Sigmoid colon (tissue), 7 donors: ENCODE data around the gene C19orf33. TPM values are rescaled to one million over a fixed set of nuclear protein-coding genes. Genes with fewer than 3 reads are reported as not detected.
A peak's percentile ranks its signal among the peaks of the same experiment; 100 is the strongest.

Source experiments
- DNase-seq: peaks from one replicate; pipeline ENCODE4 v3.0.0-alpha.2; 2019
- H3K27ac ChIP-seq, 4 donors: fragments of 200-600 bp; sonication (generic); one replicate each; pipeline ENCODE4 v1.5.1; 2016 to 2019; ENCODE audit warnings: mild to moderate bottlenecking in 1 of 4
- H3K27me3 ChIP-seq, 3 donors: fragments of 200-600 bp; sonication (generic); one replicate each; pipeline ENCODE4 v1.5.1; 2019; ENCODE audit warnings: mild to moderate bottlenecking in 1 of 3
- H3K36me3 ChIP-seq, 4 donors: fragments of 200-600 bp; sonication (generic); one replicate each; pipeline ENCODE4 v1.5.1; 2016 to 2019
- H3K4me1 ChIP-seq, 4 donors: fragments of 200-600 bp; sonication (generic); one replicate each; pipeline ENCODE4 v1.5.1; 2017 to 2019
- H3K4me3 ChIP-seq, 4 donors: fragments of 200-600 bp; sonication (generic); one replicate each; pipeline ENCODE4 v1.5.1; 2017 to 2019; ENCODE audit warnings: mild to moderate bottlenecking in 2 of 4, moderate library complexity in 1 of 4
- H3K9me3 ChIP-seq, 4 donors: fragments of 200-600 bp in 3 of 4; sonication (generic) in 3 of 4; one replicate each; pipeline versions ENCODE4 v1.5.1 to v1.6.1; 2013 to 2019
- EP300 ChIP-seq, 4 donors: sonication (generic); formaldehyde crosslinking; IDR thresholded peaks; one replicate each; pipeline ENCODE4 v1.6.1; 2017; ENCODE audit warnings: antibody characterized with exemption in 4 of 4
- POLR2A ChIP-seq, 2 donors: fragments of 450-650 bp; IDR thresholded peaks; one replicate each; pipeline ENCODE4 v1.6.1; 2016; ENCODE audit warnings: antibody characterized with exemption in 2 of 2, mild to moderate bottlenecking in 2 of 2, moderate library complexity in 2 of 2
- POLR2AphosphoS5 ChIP-seq, 4 donors: sonication (generic); formaldehyde crosslinking; IDR thresholded peaks; one replicate each; pipeline ENCODE4 v1.6.1; 2017; ENCODE audit warnings: antibody characterized with exemption in 4 of 4
- WGBS, 2 donors: extraction: QIAGEN DNeasy Blood & Tissue Kit; methylation state at CpG; one replicate each; pipeline ENCODE4 v1.1.7; 2013; 5-methylcytosine and 5-hydroxymethylcytosine counted together
- intact Hi-C: fragments of 100-400 bp; cut with DNase I; formaldehyde crosslinking; loops from one replicate; pipeline ENCODE4 v1.15.1; 2023
- polyA plus RNA-seq, 3 donors: library from polyadenylated mRNA; stranded (reverse); fragments of 200-250 nt; gene quantifications; one replicate each; pipeline ENCODE4 v1.2.3, GENCODE V29; 2013
- total RNA-seq, 4 donors: library from RNA; depleted of rRNA; stranded (reverse); fragments of >200 nt; gene quantifications; one replicate each; pipeline ENCODE4 v1.1.0, GENCODE V29; 2016
- TF ChIP-seq, protein P1 (sequence below), 4 experiments: fragments of 450-650 bp in 3 of 4; fragments of 200-600 bp in 1 of 4; IDR thresholded peaks; one replicate each; pipeline ENCODE4 v1.5.1; 2016 to 2019; ENCODE audit warnings: antibody characterized with exemption in 4 of 4, mild to moderate bottlenecking in 3 of 4, moderate library complexity in 2 of 4
- donor health status: healthy with polysubstance abuse.
- donor health status: Bipolar disorder and iron deficiency.
- donor health status: healthy.

Gene C19orf33
- total and polyA plus RNA-seq, 7 donors, result 5.8 to 2,364 (median 704) TPM; not detected in 2

DNA sequence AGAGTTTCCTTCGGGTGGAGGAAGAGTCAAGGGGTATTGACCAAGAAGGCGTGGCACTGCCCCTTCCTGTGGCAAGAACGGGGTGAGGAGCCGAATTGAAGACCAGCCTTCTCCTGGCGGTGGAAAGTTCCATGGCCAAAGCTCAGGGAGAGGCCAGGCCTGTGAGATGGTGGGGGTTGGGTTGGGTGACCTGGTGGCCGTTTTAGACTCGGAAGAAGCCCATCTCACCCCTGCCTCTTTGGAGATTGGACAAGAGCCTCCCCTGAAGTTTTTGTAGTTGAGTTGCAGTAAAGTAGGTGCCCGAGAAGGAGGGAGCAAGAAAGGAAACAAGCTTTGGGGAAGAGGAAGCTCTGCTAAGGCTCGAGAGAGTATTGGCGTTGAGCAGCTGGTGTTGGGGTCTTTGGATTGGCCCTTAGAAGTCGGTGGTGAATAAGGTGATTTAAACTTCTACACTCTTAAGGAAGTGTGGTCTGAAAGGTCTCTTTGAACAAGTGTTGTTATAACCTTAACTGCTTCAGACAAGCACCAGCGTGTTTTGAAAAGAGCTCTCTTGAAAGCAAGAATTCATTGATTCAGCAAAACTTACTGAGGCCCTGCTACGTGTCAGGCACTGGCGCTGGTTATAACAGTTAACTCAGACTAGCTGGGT, 38.7 kb upstream of the C19orf33 start:
- Histone ChIP-seq H3K27me3 (no peaks in the 10 kb centered on the region), H3K4me3 (peak overlapping the region in 3 of 4 donors; percentile 48 to 60 (median 52)), H3K4me1 (peaks cover 0 to 26% (median 19%) of the 10 kb centered on the region in 4 donors), H3K9me3 (no peaks in the 10 kb centered on the region), H3K27ac (peak overlapping the region; percentile 61 to 71 (median 68)), H3K36me3 (no peaks in the 10 kb centered on the region)
- TF ChIP-seq EP300 (IDR thresholded peaks at IDR 0.05), result no peak
- peak in 1 of 2 donors; percentile 9 for TF ChIP-seq POLR2A (IDR thresholded peaks at IDR 0.05)
- TF ChIP-seq, protein P1, sequence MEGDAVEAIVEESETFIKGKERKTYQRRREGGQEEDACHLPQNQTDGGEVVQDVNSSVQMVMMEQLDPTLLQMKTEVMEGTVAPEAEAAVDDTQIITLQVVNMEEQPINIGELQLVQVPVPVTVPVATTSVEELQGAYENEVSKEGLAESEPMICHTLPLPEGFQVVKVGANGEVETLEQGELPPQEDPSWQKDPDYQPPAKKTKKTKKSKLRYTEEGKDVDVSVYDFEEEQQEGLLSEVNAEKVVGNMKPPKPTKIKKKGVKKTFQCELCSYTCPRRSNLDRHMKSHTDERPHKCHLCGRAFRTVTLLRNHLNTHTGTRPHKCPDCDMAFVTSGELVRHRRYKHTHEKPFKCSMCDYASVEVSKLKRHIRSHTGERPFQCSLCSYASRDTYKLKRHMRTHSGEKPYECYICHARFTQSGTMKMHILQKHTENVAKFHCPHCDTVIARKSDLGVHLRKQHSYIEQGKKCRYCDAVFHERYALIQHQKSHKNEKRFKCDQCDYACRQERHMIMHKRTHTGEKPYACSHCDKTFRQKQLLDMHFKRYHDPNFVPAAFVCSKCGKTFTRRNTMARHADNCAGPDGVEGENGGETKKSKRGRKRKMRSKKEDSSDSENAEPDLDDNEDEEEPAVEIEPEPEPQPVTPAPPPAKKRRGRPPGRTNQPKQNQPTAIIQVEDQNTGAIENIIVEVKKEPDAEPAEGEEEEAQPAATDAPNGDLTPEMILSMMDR (IDR thresholded peaks at IDR 0.05), result no peak
- no peak for TF ChIP-seq POLR2AphosphoS5 (IDR thresholded peaks at IDR 0.05)
- intact Hi-C loops, result no loop called here
- 9 to 27% methylated on average over 14 of the region's 14 CpGs for WGBS, 2 donors
- no peak for DNase-seq

DNA sequence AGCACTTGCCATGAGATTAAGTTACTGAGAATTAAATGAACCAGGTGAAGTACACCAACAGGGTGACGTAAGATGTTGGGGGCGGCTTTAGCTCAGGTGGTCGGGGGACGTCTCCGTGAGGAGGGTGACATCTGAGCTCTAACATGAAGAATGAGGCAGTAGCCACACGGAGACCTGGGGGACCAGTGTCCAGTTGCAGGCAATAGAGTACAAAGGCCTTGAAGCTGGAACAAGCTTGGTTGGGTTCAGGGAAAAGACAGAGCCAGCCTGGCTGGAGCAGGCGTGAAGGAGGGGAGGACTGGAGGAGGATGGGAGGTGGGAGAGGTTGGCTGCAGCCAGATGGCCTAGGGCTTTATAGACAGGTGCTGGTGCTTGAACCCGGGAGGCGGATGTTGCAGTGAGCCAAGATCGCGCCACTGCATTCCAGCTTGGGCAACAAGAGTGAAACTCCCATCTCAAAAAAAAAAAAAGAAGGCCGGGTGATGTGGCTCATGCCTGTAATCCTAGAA, 38.1 kb upstream of the C19orf33 start:
- Histone ChIP-seq H3K9me3 (no peaks in the 10 kb centered on the region), H3K27ac (peak overlapping the region in 3 of 4 donors; percentile 68 to 71 (median 69)), H3K27me3 (no peaks in the 10 kb centered on the region), H3K4me1 (peaks cover 0 to 26% (median 23%) of the 10 kb centered on the region in 4 donors), H3K36me3 (no peaks in the 10 kb centered on the region), H3K4me3 (no peak overlapping the region)
- TF ChIP-seq, protein P1 (IDR thresholded peaks at IDR 0.05), result no peak
- TF ChIP-seq POLR2AphosphoS5 (IDR thresholded peaks at IDR 0.05), result no peak
- no peak for TF ChIP-seq POLR2A (IDR thresholded peaks at IDR 0.05)
- no peak for TF ChIP-seq EP300 (IDR thresholded peaks at IDR 0.05)
- 18 to 72% methylated on average over 12 of the region's 12 CpGs for WGBS, 2 donors
- DNase-seq, result no peak
- intact Hi-C loops, result no loop called here

DNA sequence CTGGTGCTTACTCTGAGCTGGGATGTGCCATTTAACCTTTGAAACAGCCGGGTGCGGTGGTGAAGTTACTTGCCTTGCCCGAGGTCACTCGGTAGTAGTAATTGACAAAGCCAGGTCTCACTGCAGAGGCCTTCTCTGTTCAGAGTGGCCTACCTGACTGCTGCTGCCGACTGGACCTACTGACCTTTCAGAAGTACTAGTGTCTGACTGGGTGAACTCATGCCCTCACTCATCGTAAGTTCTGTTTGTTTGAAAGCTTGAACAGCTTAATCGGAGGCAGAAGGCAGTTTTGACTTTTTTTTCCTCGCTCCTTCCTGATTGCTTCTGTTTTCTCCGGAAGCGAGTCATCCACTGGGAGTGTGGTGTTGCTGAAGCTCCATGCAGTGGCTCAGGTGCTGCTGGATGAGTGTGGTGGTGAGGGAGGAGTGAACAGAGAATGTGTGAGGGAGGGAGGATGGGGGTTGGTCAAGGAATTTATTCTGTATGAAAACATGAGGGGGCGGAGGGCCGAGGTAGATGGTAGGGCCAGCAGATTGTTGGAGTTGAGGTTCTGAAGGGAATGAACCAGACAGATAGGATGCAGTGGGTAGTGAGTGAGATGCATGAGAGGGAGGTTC, 37.0 kb upstream of the C19orf33 start:
- TF ChIP-seq, protein P1 (IDR thresholded peaks at IDR 0.05), result no peak
- no peak for TF ChIP-seq POLR2A (IDR thresholded peaks at IDR 0.05)
- TF ChIP-seq POLR2AphosphoS5 (IDR thresholded peaks at IDR 0.05), result no peak
- no peak for TF ChIP-seq EP300 (IDR thresholded peaks at IDR 0.05)
- H3K27ac ChIP-seq, result peak overlapping the region in 1 of 4 donors; percentile 30
- no peaks in the 10 kb centered on the region for H3K9me3 ChIP-seq
- no peaks in the 10 kb centered on the region for H3K36me3 ChIP-seq
- no peaks in the 10 kb centered on the region for H3K27me3 ChIP-seq
- no peak overlapping the region for H3K4me3 ChIP-seq
- peaks cover 0 to 26% (median 23%) of the 10 kb centered on the region in 4 donors for H3K4me1 ChIP-seq
- WGBS, 2 donors, result 16 to 71% methylated on average over 12 of the region's 12 CpGs
- intact Hi-C loops, result no loop called here
- DNase-seq, result no peak

DNA sequence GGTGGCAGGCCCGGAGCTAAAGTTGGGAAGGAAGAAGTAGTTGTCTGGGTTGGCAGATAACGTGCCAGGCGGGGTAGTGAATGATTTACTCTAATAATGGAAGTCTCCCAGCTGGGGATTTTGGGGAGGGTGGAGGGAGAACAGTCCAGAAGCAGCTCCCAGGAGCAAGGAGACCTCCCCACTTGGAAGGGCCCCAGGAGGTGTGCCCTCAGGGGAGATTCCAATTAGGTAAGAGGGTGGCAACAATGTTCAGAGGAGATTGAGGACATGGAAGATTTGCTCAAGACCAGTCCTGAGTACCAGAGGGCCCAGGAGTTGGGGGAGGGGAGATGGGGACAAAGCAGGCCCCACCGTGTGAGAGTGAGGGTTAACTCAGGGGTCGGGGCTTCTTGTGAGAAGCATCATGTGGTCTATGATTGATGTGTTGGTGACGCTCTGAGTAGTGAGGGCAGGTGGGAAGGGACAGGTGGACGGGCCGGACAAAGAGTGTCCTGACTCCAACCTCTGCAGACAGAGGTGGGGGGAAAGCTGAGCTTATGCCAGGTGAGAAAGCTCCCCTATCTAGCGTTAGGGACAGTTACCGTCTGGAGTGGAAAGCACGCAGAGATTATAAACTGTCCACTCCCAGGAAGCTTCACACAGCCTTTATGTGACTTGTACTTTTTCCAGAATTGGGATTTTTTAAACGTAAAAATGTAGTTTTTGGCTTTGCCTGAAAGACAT, 36.1 kb upstream of the C19orf33 start:
- intact Hi-C loops, result no loop called here
- Histone ChIP-seq H3K4me3 (no peak overlapping the region), H3K27ac (peak overlapping the region in 2 of 4 donors; percentile 13 to 22), H3K27me3 (no peaks in the 10 kb centered on the region), H3K36me3 (no peaks in the 10 kb centered on the region), H3K9me3 (no peaks in the 10 kb centered on the region), H3K4me1 (peaks cover 0 to 31% (median 26%) of the 10 kb centered on the region in 4 donors)
- 16 to 60% methylated on average over 12 of the region's 12 CpGs for WGBS, 2 donors
- no peak for TF ChIP-seq POLR2AphosphoS5 (IDR thresholded peaks at IDR 0.05)
- TF ChIP-seq, protein P1 (IDR thresholded peaks at IDR 0.05), result no peak
- no peak for TF ChIP-seq POLR2A (IDR thresholded peaks at IDR 0.05)
- TF ChIP-seq EP300 (IDR thresholded peaks at IDR 0.05), result no peak
- no peak for DNase-seq
